Neural cell (in vitro differentiated cells): ENCODE results near the gene NECTIN3. TPM values are rescaled to one million over a fixed set of nuclear protein-coding genes. Genes with fewer than 3 reads are reported as not detected.

Experiments
- H2AFZ ChIP-seq: fragments of 200-600, 300-800 bp; sonication (generic), shearing (Covaris generic); 2 replicates; pipeline ENCODE4 v1.6.0; 2014; ENCODE audit warnings: low read depth, mild to moderate bottlenecking, antibody characterized with exemption, low read length, moderate library complexity
- H3F3A ChIP-seq: fragments of 200-600 bp; shearing (Covaris generic); 2 replicates; pipeline ENCODE4 v1.6.1; 2016; ENCODE audit warnings: mild to moderate bottlenecking, moderate library complexity, mixed read lengths, antibody characterized with exemption, low read length; ENCODE audit not compliant: insufficient read depth, poor library complexity, severe bottlenecking
- H3K27ac ChIP-seq: fragments of 200-600, 300-800 bp; sonication (generic), shearing (Covaris generic); 2 replicates; pipeline ENCODE4 v1.5.1; 2014; ENCODE audit warnings: mild to moderate bottlenecking, low read length, moderate library complexity
- H3K27me3 ChIP-seq: fragments of 300-800, 200-600 bp; sonication (generic), shearing (Covaris generic); 2 replicates; pipeline ENCODE4 v1.6.0; 2014; ENCODE audit warnings: mild to moderate bottlenecking, low read depth, low read length, moderate library complexity; ENCODE audit not compliant: insufficient read depth
- H3K36me3 ChIP-seq: fragments of 300-800, 200-600 bp; sonication (generic), shearing (Covaris generic); 2 replicates; pipeline ENCODE4 v1.5.1; 2014; ENCODE audit warnings: mild to moderate bottlenecking, antibody characterized with exemption, low read length, moderate library complexity; ENCODE audit not compliant: insufficient read depth
- H3K4me2 ChIP-seq: fragments of 300-800, 200-600 bp; sonication (generic), shearing (Covaris generic); 2 replicates; pipeline ENCODE4 v1.6.0; 2014; ENCODE audit warnings: mild to moderate bottlenecking, low read length
- H3K4me3 ChIP-seq: fragments of 300-800, 200-600 bp; sonication (generic), shearing (Covaris generic); 2 replicates; pipeline ENCODE4 v1.5.1; 2014; ENCODE audit warnings: mild to moderate bottlenecking, low read length, moderate library complexity
- H3K79me2 ChIP-seq: fragments of 200-600 bp; shearing (Covaris generic); replicated peaks from 2 replicates; pipeline ENCODE4 v1.6.0; 2014; ENCODE audit warnings: mild to moderate bottlenecking, low read length, moderate library complexity; ENCODE audit not compliant: insufficient read depth
- H3K9ac ChIP-seq: fragments of 300-800, 200-600 bp; sonication (generic), shearing (Covaris generic); 2 replicates; pipeline ENCODE4 v1.6.1; 2016; ENCODE audit warnings: mild to moderate bottlenecking, low read length, mixed read lengths
- H3K9me2 ChIP-seq: fragments of 200-600 bp; shearing (Covaris generic); 2 replicates; pipeline ENCODE4 v1.6.1; 2016; ENCODE audit warnings: mild to moderate bottlenecking, low read length, mixed read lengths; ENCODE audit not compliant: insufficient read depth
- H3K9me3 ChIP-seq: fragments of 200-600, 300-800 bp; sonication (generic), shearing (Covaris generic); 2 replicates; pipeline ENCODE4 v1.6.1; 2016; ENCODE audit warnings: mild to moderate bottlenecking, mixed run types, low read length, moderate library complexity, mixed read lengths
- H4K20me1 ChIP-seq: fragments of 200-600 bp; shearing (Covaris generic); 2 replicates; pipeline ENCODE4 v1.6.1; 2016; ENCODE audit warnings: mild to moderate bottlenecking, mixed run types; ENCODE audit not compliant: insufficient read depth
- CTCF ChIP-seq: fragments of 450-650 bp; IDR thresholded peaks from 2 replicates; pipeline ENCODE4 v1.5.1; 2014; ENCODE audit warnings: antibody characterized with exemption, mild to moderate bottlenecking, moderate library complexity; ENCODE audit not compliant: poor library complexity, severe bottlenecking
- EP300 ChIP-seq: fragments of 450-650 bp; conservative IDR thresholded peaks from 2 replicates; pipeline ENCODE4 v1.6.1; 2014; ENCODE audit warnings: antibody characterized with exemption, mild to moderate bottlenecking, moderate library complexity; ENCODE audit not compliant: poor library complexity, severe bottlenecking
- EZH2 ChIP-seq: fragments of 200-600, 300-800 bp; shearing (Covaris generic), sonication (generic); IDR thresholded peaks from 2 replicates; pipeline ENCODE4 v1.6.1; 2014; ENCODE audit warnings: antibody characterized with exemption, low read length, borderline replicate concordance, mild to moderate bottlenecking; ENCODE audit not compliant: insufficient read depth, poor library complexity, severe bottlenecking
- MXI1 ChIP-seq: fragments of 450-650 bp; conservative IDR thresholded peaks from 2 replicates; pipeline ENCODE4 v1.6.1; 2014; ENCODE audit warnings: antibody characterized with exemption, mild to moderate bottlenecking; ENCODE audit not compliant: poor library complexity, severe bottlenecking
- POLR2AphosphoS5 ChIP-seq: IDR thresholded peaks from 2 replicates; pipeline ENCODE4 v1.6.1; 2012
- RAD21 ChIP-seq: fragments of 450-650 bp; conservative IDR thresholded peaks from 2 replicates; pipeline ENCODE4 v1.6.1; 2014; ENCODE audit warnings: antibody characterized with exemption, mild to moderate bottlenecking, moderate library complexity
- REST ChIP-seq: IDR thresholded peaks from 2 replicates; pipeline ENCODE4 v1.6.1; 2012; ENCODE audit warnings: borderline replicate concordance
- SMC3 ChIP-seq: fragments of 450-650 bp; conservative IDR thresholded peaks from 2 replicates; pipeline ENCODE4 v1.6.1; 2014; ENCODE audit warnings: antibody characterized with exemption, mild to moderate bottlenecking, moderate library complexity; ENCODE audit not compliant: poor library complexity
- TAF1 ChIP-seq: IDR thresholded peaks from 2 replicates; pipeline ENCODE4 v1.6.1; 2012; ENCODE audit warnings: low read depth
- polyA plus RNA-seq: library from polyadenylated mRNA; depleted of rRNA; stranded (reverse); fragments of >200 nt; gene quantifications from 2 replicates; pipeline ENCODE4 v1.2.3, GENCODE V29; 2014

Gene NECTIN3
- polyA plus RNA-seq, 1 donor from 2014 or later: 2.4 TPM

GRCh38 chr3:111238885-111239284, 167.3 kb downstream of the NECTIN3 start:
- Histone ChIP-seq H3F3A (no peaks in the 10 kb centered on the region), H2AFZ (no peak overlapping the region), H3K36me3 (no peaks in the 10 kb centered on the region), H3K9me2 (no peaks in the 10 kb centered on the region), H3K4me2 (no peak overlapping the region), H3K4me3 (no peak overlapping the region), H3K9me3 (no peaks in the 10 kb centered on the region), H3K27me3 (no peaks in the 10 kb centered on the region), H3K27ac (no peak overlapping the region), H3K9ac (no peak overlapping the region), H4K20me1 (no peaks in the 10 kb centered on the region), H3K79me2 (no peaks in the 10 kb centered on the region)
- TF ChIP-seq EP300: no peak
- TF ChIP-seq RAD21: no peak
- TF ChIP-seq SMC3: no peak
- no peak for TF ChIP-seq TAF1
- no peak for TF ChIP-seq POLR2AphosphoS5
- no peak for TF ChIP-seq REST
- no peak for TF ChIP-seq MXI1

GRCh38 chr3:111241960-111242359, 170.3 kb downstream of the NECTIN3 start:
- TF ChIP-seq CTCF (no peak), RAD21 (no peak), EZH2 (no peak), POLR2AphosphoS5 (no peak), MXI1 (no peak), SMC3 (no peak), REST (no peak), TAF1 (no peak), EP300 (no peak)
- H2AFZ ChIP-seq: no peak overlapping the region
- H3F3A ChIP-seq: no peaks in the 10 kb centered on the region
- H3K9ac ChIP-seq: no peak overlapping the region
- no peaks in the 10 kb centered on the region for H4K20me1 ChIP-seq
- H3K36me3 ChIP-seq: no peaks in the 10 kb centered on the region
- H3K27me3 ChIP-seq: no peaks in the 10 kb centered on the region
- H3K4me3 ChIP-seq: no peak overlapping the region
- no peaks in the 10 kb centered on the region for H3K9me3 ChIP-seq
- H3K27ac ChIP-seq: no peak overlapping the region
- H3K4me2 ChIP-seq: no peak overlapping the region
- no peaks in the 10 kb centered on the region for H3K9me2 ChIP-seq
- H3K79me2 ChIP-seq: no peaks in the 10 kb centered on the region
